ENCODE results near the gene TUBGCP6.
"Not testable (repeated sequence)": the region's sequence is repeated elsewhere in the genome, so short reads cannot be mapped to it uniquely, and the experiment has no call there.

The TUBGCP6 gene

DNA sequence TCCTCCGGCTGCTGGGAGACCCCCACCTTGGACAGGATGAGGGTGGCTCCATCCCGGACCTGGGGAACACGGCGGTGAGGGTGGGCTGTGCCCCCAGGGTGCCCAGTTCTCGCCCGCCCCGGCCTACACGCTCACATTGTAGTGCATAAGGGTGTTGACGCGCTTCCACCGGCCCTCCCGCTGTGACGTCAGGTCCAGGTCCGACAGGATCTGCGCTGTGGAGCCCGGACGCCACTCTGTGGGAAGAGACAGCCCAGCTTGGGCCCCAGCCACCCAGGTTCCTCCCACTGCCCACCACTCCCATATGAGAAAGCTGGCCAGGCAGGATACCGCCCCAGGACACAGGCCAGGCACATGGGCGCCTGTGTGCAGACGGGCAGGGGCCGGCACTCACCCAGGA is 33.6 kb upstream of the TUBGCP6 start:
- no peak for ATAC-seq

DNA sequence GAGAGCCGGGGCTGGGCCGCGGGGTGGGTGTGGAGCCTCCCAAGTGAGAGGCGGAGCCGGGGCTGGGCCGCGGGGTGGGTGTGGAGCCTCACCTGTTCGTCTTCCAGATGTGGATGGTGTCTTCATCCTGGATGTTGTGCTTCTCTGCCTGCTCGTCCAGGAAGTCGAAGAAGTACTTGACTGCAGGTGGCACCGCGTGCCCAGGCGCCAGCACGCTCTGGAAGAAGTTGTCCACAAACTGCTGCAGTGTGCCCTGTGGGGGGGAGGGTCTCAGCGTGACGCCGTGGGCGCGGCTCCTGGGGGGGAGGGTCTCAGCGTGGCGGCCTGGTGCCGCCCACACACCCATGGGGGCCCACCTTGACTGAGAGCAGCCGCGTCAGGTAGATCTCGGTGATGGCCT is 32.9 kb upstream of the TUBGCP6 start:
- no peak for ATAC-seq

DNA sequence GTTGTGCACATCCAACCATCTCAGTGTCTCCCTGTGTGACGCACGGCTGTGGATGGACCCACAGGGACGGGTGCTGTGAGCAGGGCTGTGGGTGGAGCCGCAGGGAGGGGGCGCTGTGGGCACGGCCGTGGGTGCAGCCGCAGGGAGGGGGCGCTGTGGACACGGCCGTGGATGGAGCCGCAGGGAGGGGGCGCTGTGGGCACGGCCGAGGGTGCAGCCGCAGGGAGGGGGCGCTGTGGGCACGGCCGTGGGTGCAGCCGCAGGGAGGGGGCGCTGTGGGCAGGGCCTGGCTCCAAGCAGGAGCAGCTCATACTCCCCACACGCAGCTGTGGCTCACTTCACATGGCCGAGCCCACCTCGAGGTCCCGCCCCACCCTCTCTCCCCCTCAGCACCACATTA is 31.3 kb upstream of the TUBGCP6 start:
- ATAC-seq: peak; percentile 42 to 54

DNA sequence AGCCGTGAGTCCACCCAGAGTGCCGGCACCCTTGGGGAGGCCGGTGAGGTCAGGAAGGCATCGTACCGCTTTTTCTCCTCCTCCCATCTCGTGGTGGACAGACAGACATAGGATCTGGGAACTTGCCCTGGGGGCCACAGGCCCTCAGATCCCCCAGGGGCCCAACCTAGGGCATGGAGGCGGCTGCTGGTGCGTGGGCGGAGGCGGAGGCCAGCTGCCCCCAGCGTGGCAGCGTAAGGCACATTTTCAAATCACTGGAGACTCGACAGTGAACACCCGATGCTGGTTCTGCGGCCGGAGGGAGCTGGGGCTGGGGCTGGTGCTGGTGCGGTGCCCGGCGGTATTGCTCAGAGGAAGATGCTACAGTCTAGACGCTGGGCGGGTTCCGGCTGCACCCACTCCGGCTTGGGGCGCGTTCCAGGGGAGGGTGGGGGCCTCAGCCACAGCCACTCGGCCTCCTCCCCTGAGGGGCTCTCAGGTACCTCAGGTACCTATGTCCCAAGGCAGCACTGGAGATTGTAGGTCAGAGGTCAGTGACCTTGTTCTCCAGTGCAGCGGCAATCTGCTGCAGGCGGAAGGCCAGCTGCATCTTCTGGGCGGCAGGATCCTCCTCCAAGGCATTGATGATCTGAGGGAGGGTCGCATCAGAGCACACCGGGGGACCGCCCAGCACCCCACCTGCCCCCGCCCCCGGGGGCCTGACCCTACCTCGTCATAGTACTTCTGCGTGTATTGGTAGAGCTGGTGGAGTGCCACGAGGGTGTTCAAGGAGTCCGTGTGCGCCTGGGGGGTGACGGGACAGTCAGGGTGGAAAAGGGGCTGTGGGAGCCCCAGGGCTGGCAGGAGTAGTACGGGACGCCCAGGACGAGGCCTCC is 30.6 kb upstream of the TUBGCP6 start:
- ATAC-seq: no peak

DNA sequence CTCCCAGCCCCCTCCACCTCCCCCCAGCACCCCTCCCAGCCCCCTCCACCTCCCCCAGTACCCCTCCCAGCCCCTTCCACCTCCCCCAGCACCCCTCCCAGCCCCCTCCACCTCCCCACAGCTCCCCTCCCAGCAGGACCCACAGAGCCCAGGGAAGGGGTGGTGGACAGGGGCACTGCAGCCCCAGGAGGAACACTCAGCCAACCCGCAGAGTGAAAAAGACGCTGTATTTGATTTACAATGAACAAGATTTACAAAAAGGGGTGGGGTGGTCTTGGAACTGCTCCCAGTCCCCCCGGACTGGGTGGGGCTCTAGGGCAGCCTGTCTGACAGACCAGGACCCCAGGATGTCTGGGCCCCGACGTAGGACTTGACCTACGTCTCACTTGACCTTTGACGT is 29.9 kb upstream of the TUBGCP6 start:
- no peak for ATAC-seq

DNA sequence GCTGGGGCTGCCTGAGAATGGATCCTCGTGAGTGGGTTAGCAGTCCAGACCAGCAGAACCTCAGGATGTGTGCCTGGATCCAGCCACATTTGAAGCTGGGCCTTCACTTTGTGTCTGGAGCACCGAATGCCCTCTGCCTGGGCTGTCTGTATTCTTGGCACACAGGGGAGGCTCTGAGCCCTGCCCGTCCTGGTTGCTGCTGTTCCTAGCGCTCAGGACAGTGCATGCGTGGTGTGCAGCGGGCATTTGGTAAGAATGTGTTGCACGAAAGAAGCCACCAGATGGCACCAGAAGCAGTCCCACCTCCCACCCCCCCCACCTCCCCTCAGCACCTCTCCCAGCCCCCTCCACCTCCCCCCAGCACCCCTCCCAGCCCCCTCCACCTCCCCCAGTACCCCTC is 29.5 kb upstream of the TUBGCP6 start:
- ATAC-seq: no peak

DNA sequence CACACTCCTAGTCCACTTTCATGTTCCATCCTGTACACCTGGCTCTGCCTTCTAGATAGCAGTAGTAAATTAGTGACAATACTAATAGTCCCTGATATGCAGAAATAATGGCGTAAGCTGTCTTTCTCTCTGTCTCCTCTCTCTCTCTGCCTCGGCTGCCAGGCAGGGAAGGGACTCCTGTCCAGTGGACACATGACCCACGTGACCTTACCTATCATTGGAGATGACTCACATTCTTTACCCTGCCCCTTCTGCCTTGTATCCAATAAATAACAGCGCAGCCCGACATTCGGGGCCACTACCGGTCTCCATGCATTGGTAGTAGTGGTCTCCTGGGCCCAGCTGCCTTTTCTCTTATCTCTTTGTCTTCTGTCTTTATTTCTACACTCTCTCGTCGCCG is 29.0 kb upstream of the TUBGCP6 start:
- ATAC-seq: not testable (repeated sequence)

DNA sequence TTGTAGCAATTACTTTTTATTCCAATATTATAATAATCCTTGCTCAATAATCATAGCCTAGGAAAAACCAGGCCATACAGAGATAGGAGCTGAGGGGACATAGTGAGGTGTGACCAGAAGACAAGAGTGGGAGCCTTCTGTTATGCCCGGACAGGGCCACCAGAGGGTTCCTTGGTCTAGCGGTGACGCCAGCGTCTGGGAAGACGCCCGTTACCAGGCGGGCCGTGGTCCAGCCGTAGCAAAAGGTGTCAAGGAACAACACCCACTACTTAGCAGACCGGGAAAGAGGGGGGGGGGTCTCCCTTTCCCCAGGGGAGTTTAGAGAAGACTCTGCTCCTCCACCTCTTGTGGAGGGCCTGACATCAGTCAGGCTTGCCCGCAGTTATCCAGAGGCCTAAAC is 28.5 kb upstream of the TUBGCP6 start:
- ATAC-seq: not testable (repeated sequence)

DNA sequence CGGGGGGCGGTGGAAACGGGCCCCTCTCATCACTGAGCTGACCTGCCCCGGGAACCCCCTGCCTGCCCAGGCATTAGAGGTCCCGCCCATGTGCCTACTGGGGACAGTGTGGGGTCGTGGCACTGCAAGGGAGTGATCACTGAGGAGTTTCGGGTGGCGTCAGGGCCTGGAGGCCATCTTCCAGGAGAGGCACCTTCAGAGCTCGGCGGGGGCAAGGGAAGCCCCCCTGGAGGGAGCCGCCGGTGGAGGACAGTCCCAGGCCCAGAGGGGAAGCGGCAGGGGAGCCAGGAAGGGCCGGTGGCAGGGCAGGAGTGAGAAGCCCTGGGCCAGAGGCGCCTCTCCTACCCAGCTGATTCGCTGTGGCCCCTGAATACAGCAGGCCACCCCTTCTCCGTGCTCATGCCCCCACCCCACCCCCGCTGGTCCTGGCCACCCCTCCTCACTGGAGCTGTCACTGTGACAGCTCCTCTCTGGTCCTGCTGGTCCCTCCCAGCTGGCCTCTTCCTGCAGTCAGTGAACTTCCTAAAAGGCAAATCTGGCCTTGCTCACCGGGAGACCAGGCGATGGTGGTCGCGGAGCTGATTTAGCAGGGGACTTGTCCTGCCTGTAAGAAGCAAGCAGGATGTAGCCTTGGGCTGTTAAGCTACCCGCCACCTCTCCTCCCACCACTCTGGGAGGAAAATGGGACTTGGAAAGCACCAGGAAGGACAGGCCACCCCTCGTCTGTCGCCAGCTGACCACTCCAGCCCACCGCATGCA is 27.4 kb upstream of the TUBGCP6 start:
- no peak for ATAC-seq

DNA sequence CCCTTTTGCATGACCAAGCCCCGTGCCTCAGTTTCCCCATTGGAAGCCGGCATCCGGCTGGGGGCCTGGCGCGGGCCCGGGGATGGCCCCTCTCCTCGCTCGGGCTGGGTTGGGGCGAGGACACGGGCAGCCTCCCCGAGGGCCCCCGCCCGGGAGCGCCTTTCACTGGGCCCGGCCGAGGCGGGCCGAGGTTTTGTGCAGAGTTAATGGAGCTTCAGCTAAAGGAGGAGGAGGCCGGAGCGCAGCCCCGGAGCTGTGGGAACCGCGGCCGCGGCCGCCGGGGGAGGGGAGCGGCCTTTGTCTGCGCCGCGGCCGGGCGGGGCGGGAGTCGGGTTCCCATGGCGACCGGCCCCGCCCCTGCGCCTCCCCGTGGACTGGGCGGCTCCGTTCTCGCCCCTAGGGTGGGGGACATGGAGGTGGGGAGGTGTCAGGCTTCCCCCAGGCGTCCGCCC is 26.7 kb upstream of the TUBGCP6 start:
- ATAC-seq: no peak

DNA sequence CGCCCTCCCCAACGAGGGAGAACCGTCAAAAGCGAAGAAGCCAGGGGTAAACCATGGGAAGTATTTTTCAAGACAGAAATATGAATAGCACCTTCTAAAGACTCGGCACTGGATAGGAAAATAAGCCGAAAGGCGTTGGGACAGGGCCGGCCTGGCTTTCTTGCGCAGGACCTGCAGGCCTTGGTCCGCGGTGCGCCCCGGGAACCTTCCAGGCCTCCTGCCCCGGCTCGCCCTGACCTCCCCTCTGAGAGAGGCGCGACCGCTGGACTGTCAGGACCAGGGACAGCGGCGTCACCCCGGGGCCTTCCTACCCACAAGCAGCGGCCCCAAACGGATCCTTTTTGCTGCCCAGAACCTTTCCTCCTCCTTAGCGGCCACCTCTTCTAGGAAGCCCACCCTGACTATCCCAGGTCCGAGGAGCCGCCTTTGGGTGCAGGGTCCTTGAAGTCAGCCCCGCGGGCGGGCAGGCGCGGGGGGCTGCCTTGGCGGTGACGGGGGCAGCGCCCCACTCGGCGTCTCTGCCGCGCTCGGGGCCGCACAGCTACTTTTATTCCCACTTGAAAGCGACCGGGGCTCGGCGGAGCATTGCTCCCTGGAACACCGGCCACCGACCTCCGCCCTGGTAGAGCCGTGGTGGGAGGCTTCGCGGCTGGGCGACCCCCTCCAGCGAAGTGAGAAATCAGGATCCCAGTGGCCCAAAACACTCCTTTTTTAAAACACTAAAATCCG is 26.0 kb upstream of the TUBGCP6 start:
- ATAC-seq: peak; percentile 44 to 59

DNA sequence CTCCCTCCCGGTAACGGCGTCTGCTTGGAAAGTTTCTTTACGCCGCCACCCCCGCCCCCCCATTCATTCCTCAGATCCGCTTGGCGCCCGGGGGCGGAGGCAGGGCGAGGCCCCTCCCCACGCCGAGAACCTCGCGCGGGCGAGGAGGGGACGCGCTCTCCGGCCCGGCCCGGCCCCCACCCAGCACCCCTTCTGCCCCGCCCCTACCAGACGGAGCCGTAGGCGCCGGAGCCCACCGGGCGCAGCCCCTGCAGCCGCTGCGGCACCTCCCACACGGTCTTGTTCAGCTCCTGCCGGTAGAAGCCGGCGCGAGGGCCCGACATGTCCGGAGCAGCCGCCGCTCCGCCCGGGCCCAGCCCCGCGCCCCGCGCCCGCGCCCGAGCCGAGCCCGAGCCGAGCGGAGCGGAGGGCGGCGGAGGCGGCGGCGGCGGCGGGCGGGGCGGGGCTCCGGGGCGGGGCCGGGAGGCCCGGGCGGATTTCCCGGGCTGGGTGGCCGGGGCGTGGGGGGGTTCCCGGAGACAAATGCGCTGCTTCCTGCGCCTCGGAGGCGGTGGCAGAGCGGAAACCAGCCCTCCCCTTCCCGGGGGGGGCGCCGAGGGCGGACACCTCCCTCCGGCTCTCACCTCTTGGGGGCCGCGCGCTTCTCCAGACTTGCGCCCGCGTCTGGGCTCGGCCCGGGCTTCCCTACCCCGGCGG is 25.3 kb upstream of the TUBGCP6 start, which contains the start of gene MAPK11:
Gene MAPK11, minus strand, starts transcription at position 411 of the 696 bp plus-strand sequence. Its CDS starts 88 bp downstream, at position 323.
- ATAC-seq: peak; percentile 58

DNA sequence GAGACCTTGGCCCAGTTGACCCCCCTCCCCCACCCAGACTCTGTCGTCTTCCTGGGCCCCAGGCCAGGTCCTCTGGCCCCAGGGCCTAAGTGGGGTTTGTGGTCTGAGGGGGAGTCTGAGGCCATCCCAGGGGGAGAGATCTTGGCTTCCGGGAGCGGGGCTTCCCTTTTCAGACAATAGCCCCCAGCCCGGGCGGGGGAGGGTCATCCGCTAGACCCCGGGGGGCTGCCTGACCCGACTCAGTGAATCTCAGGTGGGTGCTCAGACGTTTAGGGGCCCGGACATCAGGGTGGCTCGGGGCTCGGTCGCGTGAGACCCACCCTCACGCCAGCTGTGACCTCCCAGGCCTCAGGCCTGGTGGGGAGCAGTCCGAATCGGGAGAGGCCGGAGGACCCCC is 24.7 kb upstream of the TUBGCP6 start:
- no peak for ATAC-seq

DNA sequence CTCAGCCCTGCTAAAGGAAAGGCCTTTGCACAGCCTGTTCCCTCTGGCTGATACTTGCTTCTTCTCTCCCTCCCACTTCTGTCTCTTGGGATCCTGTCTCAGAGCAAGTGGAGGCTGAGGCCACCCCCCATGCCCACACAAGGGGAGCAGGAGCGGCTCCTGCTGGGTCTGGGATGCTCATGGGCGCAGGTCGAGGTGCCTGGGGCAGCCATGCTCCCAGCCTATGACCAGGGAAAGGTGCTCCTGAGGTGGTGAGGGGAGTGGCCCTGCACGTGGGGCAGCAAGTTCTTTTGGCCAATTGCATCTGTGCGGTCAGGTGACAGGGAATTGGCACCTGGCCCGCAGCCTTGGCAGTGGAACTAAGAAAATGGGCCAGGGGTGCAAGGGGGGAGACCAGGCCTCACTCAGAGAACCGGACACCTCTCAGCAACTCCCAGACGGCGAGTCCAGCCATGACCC is 23.9 kb upstream of the TUBGCP6 start:
- ATAC-seq: no peak

DNA sequence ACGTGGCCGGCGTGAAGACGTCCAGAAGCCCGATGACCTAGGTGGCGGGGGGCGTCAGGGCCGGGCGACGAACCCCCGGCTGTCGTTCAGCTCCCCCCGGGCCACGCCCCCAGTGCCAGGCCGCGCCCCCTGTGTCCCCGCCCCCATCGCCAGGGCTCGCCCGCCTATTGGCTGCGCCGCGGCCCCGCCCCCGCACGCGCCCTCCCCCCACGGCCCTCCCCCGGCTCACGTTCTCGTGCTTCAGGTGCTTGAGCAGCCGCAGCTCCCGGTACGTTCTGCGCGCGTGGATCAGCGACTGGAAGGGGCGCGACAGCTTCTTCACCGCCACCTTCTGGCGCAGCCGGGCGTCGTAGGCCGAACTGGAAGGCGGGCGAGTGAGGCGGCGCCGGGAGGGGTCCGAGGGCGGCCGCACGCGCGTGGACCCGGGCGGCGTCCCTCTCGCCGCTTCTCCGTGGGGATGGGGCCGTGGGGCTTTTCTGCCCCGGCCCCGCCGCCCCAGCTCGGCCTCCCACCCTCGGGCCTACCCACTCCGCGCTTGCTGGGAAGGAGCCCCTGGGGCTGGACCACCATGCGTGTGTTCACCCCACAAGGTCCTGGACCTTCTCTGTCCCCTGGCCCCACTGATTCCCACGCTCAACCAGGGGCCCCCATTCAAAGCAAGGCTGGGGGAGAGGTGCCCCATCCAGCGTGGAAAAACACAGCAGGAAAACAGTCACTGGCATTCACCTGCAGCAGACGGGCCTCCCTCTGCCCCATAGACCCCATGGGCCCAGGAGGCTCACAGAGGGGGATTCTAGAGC is 23.0 kb upstream of the TUBGCP6 start:
- peak; percentile 8 to 10 for ATAC-seq

DNA sequence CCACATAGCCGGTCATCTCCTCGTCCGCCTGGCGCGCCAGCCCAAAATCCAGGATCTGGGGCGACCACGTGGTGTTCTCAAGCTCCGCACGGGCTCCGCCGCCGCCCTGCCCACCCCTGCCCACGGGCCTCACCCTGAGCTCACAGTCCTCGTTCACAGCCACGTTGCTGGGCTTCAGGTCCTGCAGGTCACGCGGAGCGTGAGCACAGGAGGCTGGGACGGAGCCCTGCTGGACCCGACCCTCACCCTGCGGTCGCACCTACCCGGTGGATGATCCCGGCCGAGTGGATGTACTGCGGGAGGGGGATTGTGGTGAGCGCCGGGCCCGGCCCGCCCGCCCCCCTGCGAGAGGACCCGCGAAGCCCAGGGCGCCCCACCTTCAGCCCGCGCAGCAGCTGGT is 22.2 kb upstream of the TUBGCP6 start:
- ATAC-seq: no peak

DNA sequence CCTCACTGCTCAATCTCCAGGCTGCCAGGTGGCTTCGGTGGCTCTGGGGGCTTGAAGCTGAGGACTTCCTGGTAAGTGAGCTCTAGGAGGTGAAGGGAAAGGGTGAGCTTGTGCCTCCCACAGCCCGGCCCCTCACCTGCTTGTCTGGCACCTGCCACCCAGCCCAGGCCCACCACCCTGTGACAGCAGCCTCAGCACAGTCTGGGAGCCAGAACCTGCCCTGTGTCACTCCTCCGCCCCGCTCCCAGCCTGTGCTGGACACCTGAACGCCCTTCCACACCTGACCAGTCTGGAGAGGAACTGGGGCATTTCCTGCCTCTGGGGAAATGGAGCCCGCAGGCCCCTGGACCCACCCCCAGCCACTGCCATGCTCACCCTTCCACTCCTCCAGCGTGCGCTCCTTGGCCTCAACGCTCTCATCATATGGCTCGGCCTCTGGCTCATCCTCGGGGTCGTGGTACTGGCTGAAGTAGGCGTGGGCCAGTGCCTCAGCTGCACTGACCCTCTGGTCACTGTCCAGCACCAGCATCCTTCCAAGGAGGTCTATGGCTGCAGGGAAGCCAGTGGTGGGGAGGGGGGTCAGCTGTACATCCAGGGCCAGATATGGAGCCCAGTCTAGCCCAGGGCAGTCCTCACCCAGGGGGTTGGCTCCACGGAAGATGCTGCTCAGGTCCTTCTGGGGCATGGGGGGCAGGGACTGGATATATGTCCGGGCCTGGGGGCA is 20.3 kb upstream of the TUBGCP6 start:
- no peak for ATAC-seq

DNA sequence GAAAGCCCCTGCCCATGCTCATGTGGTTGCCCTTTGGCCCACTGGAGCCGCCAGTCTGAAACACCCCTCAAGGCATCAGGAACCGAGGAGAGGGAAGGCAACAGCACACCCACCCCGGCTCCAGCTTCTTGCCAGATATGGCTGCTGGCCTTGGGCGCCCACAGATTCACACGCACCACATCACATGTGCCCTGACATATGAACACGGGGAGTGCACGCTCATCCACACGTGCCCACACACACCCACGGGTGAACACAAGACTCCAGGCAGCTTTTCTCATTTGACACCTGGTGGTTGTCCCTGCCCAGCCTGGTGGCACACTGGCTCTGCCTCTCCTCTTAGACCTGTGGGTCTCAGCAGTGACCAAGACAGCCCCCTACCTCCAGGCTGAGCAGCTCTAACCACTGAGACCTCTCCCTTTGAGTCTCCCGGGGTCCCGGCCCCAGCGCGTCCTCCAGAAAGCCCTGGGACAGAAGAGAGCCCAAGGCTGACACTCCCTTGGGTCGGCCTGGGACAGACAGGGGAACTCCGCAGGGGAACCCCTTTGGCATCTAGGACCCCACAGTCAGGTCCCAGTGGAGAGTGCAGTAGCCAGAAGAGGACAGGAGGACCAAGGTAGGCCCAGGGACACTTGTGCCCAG is 19.4 kb upstream of the TUBGCP6 start:
- ATAC-seq: no peak

DNA sequence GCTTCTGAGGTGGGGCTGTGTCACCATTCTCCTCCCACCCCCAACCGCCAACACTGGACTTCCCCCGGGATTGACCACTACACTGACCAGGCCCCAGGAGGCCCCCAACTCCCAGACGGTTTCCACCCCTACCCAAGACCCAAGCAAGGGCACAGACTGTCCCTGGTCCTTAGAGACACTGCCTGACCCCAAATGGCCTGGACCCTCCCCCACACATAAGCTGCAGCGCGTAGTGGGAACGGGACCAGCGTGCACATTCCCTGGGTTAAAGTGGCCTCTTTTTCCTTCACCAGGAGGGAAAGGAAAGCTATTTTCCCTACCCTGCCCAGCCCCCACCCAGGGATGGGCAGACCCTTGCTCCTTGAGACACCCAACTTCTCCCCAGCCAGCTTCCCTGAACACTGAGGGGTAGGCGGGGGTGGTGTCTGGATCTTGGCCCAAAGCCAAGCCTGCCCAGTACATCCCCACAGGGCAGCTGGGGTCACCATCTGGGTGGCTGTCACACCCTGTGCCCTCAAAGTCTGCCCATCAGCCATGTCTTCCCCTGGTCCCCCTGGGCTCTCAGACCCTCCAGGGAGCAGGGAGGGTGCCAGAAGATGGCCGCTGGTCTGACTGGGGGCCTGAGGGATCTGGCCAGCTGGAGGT is 18.3 kb upstream of the TUBGCP6 start:
- ATAC-seq: no peak

DNA sequence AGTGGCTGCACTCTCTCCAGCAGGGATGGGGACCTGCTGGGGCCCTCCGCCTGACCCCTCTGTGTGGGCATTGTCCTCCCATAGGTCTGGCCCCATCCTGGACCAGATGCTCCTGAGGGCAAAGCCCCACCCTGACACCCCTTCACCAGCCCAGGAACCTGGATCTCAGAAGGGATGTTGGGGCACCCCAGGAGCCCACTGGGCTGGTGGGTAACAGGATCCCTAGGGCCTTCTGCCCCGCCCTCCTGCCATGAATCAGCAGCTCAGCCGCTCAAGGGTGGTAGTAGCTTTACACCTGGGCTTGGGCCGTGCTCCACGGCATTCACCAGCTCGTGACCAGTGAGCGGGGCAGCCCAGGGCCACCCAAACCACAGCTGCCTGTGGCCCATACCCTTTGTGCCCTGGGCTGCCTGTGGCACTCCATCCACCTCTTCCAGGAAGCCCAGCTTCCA is 17.7 kb upstream of the TUBGCP6 start:
- peak; percentile 33 to 37 for ATAC-seq
